IPS-15b (cell line): Measurements from ENCODE around the gene FGGY.

ENCODE experiments used
- H3K27me3 ChIP-seq: one replicate; pipeline ENCODE4 v1.6.1; 2013; ENCODE audit warnings: low read length; ENCODE audit not compliant: control insufficient read depth, insufficient read depth
- H3K36me3 ChIP-seq: one replicate; pipeline ENCODE4 v1.6.1; 2013; ENCODE audit warnings: low read length; ENCODE audit not compliant: control insufficient read depth, insufficient read depth
- H3K4me1 ChIP-seq: one replicate; pipeline ENCODE4 v1.6.1; 2013; ENCODE audit warnings: mild to moderate bottlenecking, low read length; ENCODE audit not compliant: control insufficient read depth, insufficient read depth
- H3K4me3 ChIP-seq: one replicate; pipeline ENCODE4 v1.5.1; 2013; ENCODE audit warnings: low read depth, low read length
- H3K9ac ChIP-seq: one replicate; pipeline ENCODE4 v1.6.1; 2013; ENCODE audit warnings: low read depth, mild to moderate bottlenecking, low read length
- H3K9me3 ChIP-seq: one replicate; pipeline ENCODE4 v1.6.1; 2013; ENCODE audit warnings: mild to moderate bottlenecking, low read length; ENCODE audit not compliant: control insufficient read depth, insufficient read depth

Gene FGGY

DNA sequence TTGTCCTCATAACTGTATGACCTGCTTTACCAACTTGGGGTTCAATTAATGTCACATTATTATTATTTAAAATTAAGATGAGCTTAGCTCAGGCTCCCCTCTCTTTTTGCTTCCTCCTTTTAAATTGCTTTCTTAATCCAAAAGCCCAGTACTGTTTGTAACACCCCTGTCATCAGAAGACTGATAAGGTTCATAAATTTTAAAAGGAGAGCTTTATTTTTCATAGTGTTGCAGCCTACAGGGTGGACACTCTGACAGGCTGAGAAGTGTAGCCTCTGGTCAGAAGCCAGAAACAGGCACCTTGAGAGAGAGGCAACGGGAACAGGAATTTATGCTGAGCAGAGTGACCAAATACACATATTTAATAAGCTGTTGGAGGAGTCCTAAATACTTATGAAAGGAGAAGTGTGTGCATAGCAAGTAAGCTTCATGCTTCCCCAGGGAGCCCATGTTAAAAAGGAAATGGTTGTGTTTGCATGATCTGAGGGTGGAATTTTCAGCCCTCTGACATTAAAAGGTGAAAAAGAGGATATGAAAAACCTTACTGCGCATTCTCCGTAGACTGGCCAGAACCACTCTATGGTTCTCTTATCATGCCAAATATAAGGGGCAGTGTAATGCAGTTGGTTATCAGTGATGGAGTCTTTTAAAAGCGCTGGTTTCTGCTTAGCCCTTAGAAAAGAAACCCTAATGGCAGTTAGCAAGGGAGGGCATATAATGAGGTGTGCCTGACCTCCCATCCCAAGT, 30.5 kb upstream of the FGGY start:
- H3K9ac ChIP-seq: no peak overlapping the region
- H3K36me3 ChIP-seq: no peaks in the 10 kb centered on the region
- H3K4me1 ChIP-seq: no peaks in the 10 kb centered on the region
- H3K4me3 ChIP-seq: no peak overlapping the region
- no peaks in the 10 kb centered on the region for H3K9me3 ChIP-seq
- H3K27me3 ChIP-seq: no peaks in the 10 kb centered on the region

DNA sequence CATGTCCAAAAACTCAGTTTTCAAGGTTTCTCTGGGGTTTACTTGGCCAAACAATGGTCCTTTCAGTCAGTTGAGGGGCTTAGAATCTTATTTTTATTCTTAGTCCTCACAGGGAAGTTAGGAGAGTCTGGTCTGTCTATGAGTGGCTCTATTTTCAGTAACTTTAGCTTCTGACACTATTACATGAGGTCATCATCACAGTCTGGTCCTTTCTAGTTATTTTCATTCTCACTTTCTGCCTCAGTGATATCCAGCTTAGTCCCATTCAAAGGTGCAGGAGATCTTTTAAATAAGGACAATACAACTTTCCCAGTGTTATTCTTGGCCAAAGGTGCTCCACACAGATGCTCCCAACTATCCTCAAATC, 30.0 kb upstream of the FGGY start:
- Histone ChIP-seq H3K36me3 (no peaks in the 10 kb centered on the region), H3K9ac (no peak overlapping the region), H3K4me3 (no peak overlapping the region), H3K9me3 (no peaks in the 10 kb centered on the region), H3K27me3 (no peaks in the 10 kb centered on the region), H3K4me1 (no peaks in the 10 kb centered on the region)

DNA sequence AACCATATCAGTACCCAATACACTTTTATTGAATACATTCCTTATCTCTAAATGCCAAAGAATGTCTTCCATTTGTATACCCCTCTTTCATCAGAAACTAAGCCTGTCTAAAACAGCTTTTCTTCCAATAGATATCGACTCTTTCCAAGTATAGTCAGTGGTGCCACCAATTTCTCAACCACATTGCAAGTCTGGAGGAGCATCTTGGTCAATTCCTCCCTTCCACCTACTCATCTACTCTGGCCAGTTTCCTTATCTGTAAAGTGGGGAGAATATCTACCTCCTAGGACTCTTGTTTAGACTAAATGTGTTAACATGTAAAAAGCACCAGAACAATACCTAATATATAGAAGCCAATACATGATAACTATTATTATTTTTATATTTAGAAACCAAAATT, 28.5 kb upstream of the FGGY start:
- Histone ChIP-seq H3K9ac (no peak overlapping the region), H3K4me3 (no peak overlapping the region), H3K27me3 (no peaks in the 10 kb centered on the region), H3K4me1 (no peaks in the 10 kb centered on the region), H3K36me3 (no peaks in the 10 kb centered on the region), H3K9me3 (no peaks in the 10 kb centered on the region)

DNA sequence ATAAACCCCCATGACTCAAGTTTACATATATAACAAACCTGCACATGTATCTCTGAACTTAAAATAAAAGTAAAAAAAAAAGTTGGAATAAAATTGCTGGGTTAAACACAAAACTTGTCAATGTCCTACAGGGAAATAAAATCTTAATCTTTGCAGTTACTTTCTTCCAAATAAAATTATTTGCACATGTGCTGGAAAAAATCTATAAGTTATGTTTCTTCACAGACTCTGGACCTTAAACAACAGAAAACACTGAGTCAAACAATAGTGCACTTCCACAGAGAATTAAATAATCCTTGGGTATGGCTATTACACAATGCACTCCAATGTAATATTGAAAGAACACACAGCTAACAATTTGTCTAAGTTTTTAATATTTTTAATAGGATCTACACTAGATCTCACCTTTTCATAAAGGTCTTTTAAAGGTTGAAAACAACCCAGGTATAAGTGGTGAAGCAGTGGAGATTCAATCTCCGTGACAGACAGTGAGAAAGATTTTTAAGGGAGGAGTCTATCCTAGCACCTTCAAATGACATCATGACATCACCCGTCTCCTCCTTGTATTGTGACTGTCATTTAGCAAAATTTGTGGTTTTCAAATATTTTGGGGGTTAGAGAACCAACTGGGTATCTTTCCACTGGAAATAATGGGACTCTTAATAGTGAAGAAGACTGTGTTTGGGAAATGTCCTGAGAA, 25.2 kb upstream of the FGGY start:
- H3K9ac ChIP-seq: no peak overlapping the region

DNA sequence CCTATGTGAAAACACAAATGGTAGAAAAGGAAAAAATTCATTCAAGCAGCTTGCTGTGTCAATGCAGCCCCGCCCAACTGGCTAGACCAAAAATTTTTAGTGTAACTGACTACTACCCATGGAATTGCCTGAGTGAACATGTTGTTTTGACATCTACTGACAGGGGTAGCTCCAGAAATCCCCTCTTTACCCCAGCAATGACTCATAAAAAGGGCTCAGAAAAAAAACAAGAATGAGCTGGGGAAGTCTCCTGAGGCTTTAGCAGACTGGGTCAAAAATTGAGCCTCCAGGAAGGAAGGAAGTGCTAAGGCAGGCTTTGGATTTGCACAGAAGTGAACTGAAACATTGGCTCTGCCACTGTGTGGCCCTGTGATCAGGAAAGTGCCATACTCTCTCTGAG, 24.4 kb upstream of the FGGY start:
- Histone ChIP-seq H3K4me3 (no peak overlapping the region), H3K36me3 (no peaks in the 10 kb centered on the region), H3K27me3 (no peaks in the 10 kb centered on the region), H3K9ac (no peak overlapping the region), H3K4me1 (no peaks in the 10 kb centered on the region), H3K9me3 (no peaks in the 10 kb centered on the region)

More for the DNA sequence above, 25.2 kb upstream of the FGGY start:
- no peaks in the 10 kb centered on the region for H3K27me3 ChIP-seq
- no peaks in the 10 kb centered on the region for H3K36me3 ChIP-seq
- no peaks in the 10 kb centered on the region for H3K9me3 ChIP-seq
- no peak overlapping the region for H3K4me3 ChIP-seq
- no peaks in the 10 kb centered on the region for H3K4me1 ChIP-seq

DNA sequence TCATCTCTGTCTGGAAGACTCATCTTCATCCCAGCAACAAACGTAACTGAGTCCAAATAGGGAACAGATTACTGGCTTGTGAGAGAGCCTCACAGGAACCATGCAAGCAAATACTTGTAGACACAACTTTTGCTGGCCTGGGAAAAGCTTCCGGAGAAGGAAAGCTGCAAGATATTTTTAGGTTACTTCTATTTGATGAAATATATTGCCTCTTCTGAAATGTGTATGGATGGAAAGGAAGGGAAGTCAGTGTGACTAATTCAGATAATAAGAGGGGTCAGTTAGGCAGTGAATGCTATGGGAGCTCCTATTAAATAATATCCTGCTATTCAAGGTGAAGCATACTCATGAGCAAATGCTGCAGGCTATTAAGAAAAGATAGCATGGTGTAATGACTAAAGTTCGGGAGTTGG, 20.4 kb upstream of the FGGY start:
- no peak overlapping the region for H3K4me3 ChIP-seq
- H3K4me1 ChIP-seq: no peaks in the 10 kb centered on the region
- H3K27me3 ChIP-seq: no peaks in the 10 kb centered on the region
- H3K9me3 ChIP-seq: no peaks in the 10 kb centered on the region
- no peaks in the 10 kb centered on the region for H3K36me3 ChIP-seq
- H3K9ac ChIP-seq: no peak overlapping the region

DNA sequence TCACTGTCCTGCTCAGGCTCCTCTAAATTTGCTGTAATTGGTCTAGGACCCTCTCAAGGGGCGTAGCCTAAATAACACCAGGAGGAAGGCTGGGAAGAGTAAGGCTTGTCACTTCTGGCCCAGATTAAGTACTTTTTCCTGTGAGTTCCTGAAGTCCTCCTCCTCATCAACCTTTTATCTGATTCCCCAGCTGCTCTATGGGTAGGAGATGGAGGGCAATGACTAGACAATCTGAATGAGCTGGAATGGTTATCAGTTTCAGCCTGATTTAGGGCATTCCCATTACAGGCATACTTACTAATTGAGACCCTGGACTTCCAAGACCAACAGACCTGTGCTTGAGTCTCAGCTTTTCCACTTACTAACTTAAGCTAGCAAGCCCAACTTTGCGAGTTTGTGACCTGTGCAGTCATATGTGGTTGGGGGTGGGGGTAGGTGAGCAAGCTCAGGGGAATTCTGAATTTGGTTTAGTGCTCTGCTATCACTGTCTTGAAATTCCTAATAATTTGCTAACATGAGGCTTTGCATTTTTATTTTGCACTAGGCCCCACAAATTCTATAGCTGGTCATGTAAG, 18.0 kb upstream of the FGGY start:
- H3K9me3 ChIP-seq: no peaks in the 10 kb centered on the region

DNA sequence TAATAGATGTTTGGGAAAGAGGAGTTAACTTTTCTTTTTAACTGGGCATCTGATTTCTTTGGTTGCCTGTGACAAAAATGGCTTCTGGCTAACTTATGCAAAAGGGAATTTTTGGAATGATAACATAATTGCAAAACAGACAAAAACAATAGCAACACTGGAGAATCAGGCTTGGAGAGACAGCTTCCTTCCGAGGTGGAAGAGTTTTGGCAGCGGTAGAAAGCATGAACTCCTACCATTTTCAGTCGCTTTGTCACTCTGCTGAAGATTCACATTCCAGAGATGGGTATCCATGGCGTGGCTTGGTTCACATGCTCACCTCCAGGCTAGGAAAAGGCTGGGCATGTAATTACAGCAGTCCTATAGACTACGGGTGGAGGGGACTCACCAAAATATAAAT, 17.2 kb upstream of the FGGY start:
- Histone ChIP-seq H3K9ac (no peak overlapping the region), H3K27me3 (no peaks in the 10 kb centered on the region), H3K4me3 (no peak overlapping the region), H3K4me1 (no peaks in the 10 kb centered on the region), H3K9me3 (no peaks in the 10 kb centered on the region), H3K36me3 (no peaks in the 10 kb centered on the region)

More for the DNA sequence above, 18.0 kb upstream of the FGGY start:
- H3K27me3 ChIP-seq: no peaks in the 10 kb centered on the region
- no peaks in the 10 kb centered on the region for H3K4me1 ChIP-seq
- H3K36me3 ChIP-seq: no peaks in the 10 kb centered on the region
- H3K4me3 ChIP-seq: no peak overlapping the region
- no peak overlapping the region for H3K9ac ChIP-seq

DNA sequence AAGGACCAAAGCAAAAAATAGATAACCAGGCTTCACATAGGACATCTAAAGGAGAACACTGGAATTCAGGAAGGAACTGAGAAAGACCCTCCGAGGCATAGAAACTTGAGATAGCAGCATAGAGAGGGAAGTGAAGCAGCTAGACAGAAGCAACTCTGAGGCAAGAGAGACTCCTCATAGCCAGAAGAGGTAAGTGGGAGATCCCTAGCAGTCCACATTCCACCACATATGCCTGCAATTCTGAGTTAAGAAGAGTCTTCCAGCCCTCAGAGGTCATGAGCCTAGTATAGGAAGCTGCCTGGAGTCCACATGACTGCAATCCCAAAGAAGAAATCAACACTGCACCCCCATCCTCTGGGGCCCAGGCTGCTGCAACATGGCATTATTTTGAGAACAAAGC, 13.9 kb upstream of the FGGY start:
- Histone ChIP-seq H3K9me3 (no peaks in the 10 kb centered on the region), H3K9ac (no peak overlapping the region), H3K4me1 (no peaks in the 10 kb centered on the region), H3K4me3 (no peak overlapping the region), H3K27me3 (no peaks in the 10 kb centered on the region), H3K36me3 (no peaks in the 10 kb centered on the region)

DNA sequence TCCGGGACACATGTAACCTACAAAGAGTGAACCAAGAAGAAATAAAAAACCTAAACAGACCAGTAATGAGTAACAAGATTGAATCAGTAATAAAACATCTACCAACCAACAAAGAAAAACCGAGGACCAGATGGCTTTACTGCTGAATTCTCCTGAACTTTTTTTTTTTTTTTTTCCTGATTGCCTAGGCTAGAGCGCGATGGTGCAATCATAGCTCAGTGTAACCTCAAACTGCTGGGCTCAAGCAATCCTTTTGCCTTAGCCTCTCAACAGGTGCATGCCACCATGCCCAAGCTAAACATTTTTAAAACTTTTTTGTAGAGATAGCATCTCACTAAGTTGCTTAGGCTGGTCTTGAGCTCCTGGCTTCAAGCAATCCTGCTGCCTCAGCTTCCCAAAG, 11.2 kb upstream of the FGGY start:
- no peaks in the 10 kb centered on the region for H3K36me3 ChIP-seq
- no peaks in the 10 kb centered on the region for H3K4me1 ChIP-seq
- H3K9me3 ChIP-seq: no peaks in the 10 kb centered on the region
- H3K27me3 ChIP-seq: no peaks in the 10 kb centered on the region
- H3K4me3 ChIP-seq: no peak overlapping the region
- no peak overlapping the region for H3K9ac ChIP-seq

DNA sequence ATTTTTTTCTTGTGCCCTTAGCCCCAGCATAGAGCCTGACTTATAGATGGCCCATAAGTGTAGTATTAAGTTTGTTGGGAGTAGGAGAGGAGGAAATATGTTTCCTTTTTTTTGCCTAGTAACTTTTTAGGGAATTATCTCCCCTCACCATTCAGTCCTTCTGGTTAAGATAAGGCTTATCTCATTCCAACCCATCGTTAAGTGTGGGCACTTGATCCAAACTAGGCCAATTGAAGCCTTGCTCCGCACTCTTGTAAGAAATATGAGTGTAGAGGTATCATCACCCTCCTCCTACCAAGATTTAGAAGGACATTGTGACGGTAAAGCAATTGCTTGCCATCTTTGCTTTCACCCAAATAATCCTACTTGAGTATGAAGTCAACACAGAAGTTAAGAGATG, 8.8 kb upstream of the FGGY start:
- Histone ChIP-seq H3K27me3 (no peaks in the 10 kb centered on the region), H3K36me3 (no peaks in the 10 kb centered on the region), H3K4me3 (no peak overlapping the region), H3K9me3 (no peaks in the 10 kb centered on the region), H3K9ac (no peak overlapping the region), H3K4me1 (no peaks in the 10 kb centered on the region)

DNA sequence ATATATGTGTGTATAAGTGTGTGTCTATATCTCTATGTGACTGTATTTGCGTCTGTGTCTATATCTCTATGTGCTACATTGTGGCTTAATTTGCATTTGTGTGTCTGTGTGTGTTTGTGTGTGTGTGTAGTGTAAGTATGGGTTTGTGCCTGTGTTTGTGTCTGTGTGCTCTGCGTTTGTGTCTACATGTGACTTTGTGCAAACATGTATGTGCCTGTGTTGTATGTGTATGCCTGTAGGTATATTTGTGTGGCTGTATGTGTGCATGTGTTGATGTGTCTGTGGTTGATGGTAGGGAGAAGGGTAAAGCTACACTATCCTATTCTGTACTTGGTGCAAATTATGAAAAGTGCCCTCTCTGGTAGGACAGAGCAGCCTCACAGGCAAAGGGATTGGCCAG, 7.3 kb upstream of the FGGY start:
- no peaks in the 10 kb centered on the region for H3K9me3 ChIP-seq
- H3K4me1 ChIP-seq: no peaks in the 10 kb centered on the region
- H3K4me3 ChIP-seq: no peak overlapping the region
- no peaks in the 10 kb centered on the region for H3K36me3 ChIP-seq
- no peaks in the 10 kb centered on the region for H3K27me3 ChIP-seq
- no peak overlapping the region for H3K9ac ChIP-seq
